SIG-M5 treated with dmso at 0.1 percent for 504 hours (cell line): ENCODE results near the gene SLC16A5.
"Not testable (repeated sequence)": the region's sequence is repeated elsewhere in the genome, so short reads cannot be mapped to it uniquely, and the experiment has no call there.

Source experiments
- DNase-seq: peaks from one replicate; lab custom pipeline; 2025; ENCODE audit not compliant: unreplicated experiment; lab: John Stamatoyannopoulos, UW

Gene SLC16A5, protein sequence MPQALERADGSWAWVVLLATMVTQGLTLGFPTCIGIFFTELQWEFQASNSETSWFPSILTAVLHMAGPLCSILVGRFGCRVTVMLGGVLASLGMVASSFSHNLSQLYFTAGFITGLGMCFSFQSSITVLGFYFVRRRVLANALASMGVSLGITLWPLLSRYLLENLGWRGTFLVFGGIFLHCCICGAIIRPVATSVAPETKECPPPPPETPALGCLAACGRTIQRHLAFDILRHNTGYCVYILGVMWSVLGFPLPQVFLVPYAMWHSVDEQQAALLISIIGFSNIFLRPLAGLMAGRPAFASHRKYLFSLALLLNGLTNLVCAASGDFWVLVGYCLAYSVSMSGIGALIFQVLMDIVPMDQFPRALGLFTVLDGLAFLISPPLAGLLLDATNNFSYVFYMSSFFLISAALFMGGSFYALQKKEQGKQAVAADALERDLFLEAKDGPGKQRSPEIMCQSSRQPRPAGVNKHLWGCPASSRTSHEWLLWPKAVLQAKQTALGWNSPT

DNA sequence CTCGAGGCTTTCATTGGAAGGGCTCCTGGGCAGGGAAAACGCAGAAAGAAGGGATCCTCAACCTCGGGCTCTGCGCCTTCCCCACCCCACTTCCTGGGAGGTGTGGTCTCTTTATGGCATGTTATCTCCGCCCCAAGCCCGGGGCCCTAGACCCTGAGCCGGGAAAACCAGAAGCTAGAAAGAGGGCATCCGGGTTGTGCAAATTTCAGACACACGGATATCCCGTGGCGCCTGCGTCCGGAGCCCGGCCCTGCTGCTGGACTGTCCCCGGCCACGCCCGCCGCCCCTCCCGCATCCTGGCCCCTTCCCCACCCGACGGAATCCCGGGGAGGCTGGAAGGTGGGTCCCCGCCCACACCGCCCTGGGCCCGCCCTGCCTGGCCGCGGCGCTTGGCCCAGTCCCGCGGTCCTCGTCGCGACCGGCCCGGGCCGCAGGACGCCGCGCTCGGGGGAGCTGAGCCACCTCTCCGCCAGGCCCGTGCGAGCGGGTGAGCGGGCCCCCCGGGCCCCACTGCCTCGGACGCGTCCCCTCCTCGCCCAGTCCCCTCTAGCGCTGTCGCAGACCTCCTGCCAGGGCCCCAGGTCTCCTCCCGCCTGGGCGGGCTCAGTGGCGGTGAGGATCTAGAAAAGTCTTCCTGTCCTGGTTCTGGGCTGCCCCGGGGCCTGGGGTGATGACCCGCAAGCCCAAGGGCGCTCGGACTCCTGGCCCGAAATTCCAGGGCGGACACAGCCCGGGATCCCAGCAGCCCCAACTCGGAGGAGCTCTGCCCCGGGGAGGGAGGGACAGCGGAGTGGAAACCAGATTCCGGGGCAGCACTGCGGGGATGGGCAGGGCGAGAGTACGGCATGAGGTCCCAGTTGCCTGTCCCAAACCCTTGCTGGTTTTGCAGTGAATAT, at the start of gene SLC16A5:
SLC16A5 (plus strand) TSS at position 397 of the 896 bp plus-strand sequence. CDS start 5,683 bp downstream, outside the sequence.
- peak; percentile 90 for DNase-seq

DNA sequence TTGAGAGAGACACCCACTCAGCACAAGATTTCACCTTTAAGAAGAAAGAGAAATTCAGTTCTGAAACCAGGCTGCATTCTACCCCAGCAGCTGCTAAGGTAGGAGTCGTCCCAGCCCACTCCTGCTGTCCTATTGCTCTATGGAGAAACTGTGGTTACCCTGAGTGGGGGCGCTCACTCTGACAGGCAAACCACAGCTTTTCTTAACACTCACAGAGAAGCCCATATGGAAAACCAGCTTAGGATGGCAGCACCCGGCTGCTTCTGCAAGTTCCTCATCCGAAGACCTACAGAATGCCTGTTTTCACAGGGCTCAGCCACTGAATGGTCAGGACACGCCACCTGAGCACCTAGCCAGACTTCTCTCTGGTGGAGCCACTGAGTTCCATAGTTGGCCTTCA, 48.5 kb upstream of the SLC16A5 start:
- no peak for DNase-seq

- no peak for DNase-seq
Observed at GRCh38 chr17:75041656-75042280, 46.0 kb upstream of the SLC16A5 start.

- not testable (repeated sequence) for DNase-seq
Observed at GRCh38 chr17:75043789-75044188, 44.0 kb upstream of the SLC16A5 start.

DNA sequence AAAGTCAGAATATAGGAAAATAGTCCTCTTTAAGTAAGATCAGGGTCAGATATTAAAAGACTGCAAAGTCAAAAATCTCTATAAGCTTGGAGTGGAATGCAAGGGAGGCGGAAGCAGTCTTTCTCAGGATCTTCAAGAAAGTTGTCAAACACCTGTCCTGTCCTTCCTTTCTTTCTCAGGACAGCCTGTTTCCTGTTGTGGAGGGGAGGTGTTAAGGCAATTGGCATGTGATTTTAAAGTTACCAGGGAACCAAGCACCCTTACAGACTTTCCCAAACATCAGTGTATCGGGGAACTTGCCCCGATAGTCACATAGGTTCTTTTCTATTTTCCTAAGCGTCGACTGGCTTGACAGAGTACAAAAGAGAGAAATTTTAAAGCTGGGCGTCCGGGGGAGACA, 43.0 kb upstream of the SLC16A5 start:
- DNase-seq: no peak

DNA sequence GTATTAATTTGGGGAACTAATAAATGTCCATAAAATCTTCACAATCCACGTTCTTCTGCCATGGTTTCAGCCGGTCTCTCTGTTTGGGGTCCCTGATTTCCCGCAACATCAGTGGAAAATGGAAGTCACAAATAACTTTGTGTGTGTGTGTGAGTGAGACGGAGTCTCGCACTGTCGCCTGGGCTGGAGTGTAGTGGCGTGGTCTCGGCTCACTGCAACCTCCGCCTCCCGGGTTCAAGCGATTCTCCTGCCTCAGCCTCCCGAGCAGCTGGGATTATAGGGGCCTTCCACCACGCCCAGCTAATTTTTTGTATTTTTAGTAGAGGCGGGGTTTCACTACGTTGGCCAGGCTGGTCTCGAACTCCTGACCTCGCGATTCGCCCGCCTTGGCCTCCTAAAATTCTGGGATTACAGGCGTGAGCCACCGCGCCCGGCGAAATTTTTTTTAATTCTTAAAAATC, 41.8 kb upstream of the SLC16A5 start:
- DNase-seq: not testable (repeated sequence)

DNA sequence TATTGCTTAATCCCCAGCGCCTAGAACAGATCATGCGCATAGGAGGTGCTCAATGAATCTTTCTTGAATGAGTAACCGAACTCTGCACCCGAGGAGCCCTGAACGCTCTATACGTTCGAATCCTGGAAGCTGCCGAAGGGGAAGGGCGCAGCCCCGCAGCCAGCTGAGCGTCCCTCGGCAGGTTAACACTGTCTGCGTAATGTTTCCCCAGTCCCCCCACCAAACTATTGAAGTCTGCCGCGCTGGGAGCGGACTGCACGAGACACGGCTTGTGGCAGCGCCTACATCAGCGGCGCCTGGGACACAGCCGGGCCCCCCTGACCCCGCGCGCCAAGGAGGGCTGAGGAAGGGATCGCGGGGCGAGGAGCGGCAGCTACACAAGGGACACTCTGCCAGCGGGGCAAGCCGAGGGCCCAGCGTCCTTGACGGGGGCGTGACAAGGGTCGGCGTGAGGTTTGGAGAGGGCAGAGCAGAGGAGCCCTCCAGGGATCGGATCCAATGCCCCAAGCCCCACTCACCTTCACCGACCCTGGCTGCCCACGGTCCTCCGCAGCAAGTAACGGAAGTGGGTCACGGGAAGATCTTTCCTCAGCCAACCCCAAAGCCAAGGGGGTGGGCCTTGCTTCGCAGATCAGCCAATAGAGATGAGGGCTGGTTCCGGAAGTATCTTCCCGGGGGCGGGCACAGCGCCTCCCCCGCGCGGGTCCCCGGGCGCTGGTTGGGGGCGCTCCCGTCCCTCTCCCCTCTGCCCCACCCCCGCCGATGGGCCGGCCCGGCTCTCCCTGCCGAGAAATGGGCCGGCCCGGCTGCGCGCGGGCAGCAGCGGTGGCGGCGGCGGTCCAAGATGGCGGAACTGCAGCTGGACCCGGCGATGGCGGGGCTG, 41.1 kb upstream of the SLC16A5 start, which contains the start of the genes ATP5PD and KCTD2:
ATP5PD (minus strand) TSS at position 563 of the 883 bp plus-strand sequence. CDS start 4,319 bp downstream, outside the sequence.
KCTD2 (plus strand) TSS at position 819 of the 883 bp plus-strand sequence; CDS start at position 845, 26 bp downstream.
- peak; percentile 97 for DNase-seq

DNA sequence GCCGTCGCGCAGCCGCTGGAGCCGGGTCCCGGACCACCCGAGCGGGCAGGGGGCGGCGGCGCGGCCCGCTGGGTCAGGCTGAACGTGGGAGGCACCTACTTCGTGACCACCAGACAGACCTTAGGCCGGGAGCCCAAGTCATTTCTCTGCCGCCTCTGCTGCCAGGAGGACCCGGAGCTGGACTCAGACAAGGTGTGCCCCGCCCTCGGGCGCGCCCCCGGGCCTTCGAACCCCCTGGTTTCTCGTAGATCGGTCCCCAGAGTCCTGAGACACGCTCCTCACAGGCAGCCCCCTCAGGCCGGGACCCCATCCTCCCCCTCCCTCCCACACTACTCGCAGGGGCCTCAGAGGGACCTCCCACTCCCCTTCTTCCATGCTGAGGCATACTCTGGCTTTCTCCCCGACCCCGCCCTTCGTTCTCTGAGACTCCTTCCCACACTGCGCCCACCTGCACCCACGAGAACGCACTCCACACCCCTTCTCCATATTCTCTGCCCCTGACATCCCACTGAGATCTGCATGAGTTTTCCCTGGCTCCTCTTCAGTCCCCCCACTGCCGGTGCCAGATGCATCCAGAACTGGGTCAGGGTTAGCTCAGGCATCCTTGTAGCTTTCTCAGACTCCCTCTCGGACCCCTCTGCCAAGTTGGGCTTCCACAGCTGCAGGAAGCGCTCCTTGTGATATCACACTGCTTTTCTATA, 40.2 kb upstream of the SLC16A5 start:
- no peak for DNase-seq

DNA sequence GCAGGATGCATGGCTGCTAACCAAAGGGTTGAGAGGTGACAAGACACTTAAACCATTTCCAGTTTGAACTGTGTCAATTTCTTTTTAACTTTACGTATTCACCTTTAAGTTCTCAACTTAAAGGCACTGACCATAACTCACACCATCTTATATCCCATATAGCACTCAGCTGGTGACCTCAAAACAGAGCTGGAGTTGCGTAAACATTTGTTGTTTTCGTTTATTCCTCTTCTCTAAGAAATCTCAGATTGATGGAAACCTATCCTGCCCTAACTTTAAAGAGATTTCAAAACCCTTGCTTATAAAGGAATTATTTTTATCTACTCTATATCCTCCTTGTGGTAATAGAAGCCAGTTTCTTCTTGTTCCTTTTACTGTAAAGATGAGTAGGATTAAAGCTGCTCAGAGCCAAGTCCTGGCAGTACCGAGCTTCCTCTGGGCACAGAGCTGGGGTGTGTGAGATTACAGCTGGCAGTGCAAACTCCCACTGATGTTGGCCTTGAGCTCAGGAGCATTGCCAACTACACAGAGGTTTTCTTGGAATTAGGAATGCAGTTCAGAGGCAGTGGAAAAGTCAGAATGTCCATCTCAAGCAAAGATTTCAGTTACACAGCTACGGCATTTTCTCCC, 39.4 kb upstream of the SLC16A5 start:
- no peak for DNase-seq

- DNase-seq: no peak
Observed at GRCh38 chr17:75049057-75049456, 38.7 kb upstream of the SLC16A5 start.

GRCh38 chr17:75049706-75050105, 38.0 kb upstream of the SLC16A5 start:
- DNase-seq: no peak

DNA sequence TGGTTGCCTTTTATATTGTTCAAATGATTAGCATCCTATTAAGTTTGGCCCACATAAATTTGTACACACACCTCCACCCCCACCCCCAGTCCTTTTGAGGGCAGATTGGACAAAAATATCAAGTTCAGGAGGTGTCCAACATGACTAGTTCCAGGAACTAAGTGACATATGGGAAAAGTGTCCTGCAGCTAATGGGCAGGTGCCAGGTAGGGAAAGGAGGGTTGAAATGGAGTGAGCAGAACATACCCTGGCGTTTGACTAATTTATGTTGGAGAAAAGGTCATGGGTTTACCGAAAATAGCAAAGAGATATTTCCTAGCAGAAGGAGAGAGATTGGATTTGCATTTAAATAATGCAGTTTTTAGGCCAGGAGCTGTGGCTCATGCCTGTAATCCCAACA, 35.8 kb upstream of the SLC16A5 start:
- no peak for DNase-seq

- peak; percentile 43 for DNase-seq
Observed at GRCh38 chr17:75059369-75060345, 28.1 kb upstream of the SLC16A5 start.

DNA sequence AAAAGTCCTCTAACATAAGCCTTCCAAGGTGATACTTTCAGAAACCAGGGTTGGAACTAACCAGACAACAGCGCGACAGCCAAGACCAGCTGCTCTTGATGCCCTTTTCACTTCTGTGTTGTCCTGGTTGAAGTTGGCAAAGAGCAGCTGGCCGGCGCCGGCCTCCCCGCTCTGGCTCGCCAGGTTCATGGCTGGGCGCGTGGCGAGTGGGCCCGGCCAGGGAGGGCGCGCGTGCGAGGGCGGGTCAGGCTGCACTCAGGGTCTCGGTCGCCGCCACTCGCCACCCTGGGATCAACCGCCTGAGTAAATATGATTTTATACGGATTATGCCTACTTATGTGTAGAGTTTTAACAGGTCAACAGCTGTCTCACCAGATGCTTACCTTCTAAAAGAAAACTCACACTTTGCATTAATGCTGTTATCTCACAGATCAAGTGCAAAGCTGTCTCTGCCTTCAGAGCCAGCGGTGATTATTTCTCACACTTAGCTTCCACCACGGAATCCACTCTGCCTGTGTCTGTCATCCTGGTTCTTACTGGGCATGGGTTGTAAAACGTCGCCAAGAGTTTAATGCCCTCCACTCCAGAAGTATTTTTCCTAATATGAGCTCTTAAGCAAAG, 27.2 kb upstream of the SLC16A5 start:
- no peak for DNase-seq

DNA sequence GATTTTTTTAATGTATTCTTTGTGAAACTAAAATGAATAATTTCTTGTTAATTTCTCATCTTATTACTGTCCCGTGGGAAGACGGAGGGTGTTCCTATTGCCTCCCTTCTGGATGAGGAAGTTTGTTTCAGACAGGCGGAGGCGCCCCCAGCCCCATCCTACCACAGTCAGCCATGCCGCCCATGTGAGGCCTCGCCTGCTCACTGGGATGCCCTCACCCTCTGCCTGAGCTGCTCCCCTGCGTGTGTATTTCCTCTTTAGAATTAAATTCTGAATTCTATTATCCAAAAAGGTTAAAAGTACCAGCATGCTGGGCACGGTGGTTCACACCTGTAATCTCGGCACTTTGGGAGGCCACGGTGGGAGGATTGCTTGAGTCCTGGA, 26.7 kb upstream of the SLC16A5 start:
- no peak for DNase-seq

GRCh38 chr17:75061618-75062017, 26.1 kb upstream of the SLC16A5 start:
- DNase-seq: no peak

DNA sequence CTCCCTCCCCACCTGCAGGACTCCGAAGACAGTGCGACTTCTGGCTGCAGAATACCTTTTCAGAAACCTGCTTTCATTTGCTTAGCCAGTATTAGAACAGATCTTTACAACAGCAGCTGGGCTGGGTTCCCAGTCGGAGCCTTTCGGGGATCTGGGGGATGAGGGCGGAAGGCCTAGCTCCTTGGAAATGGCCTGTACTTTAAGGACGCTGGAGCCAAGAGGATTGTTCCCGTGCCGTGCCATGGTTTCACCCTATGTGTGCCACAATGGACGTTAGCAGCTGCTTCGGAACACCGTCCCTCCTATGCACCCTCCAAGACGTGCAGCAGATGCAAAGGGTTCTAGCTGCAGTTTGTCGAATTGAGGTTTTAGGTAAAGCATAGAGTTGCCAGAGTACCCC, 24.6 kb upstream of the SLC16A5 start:
- DNase-seq: no peak
